Measurements from ENCODE around the gene CERK. TPM values are rescaled to one million over a fixed set of nuclear protein-coding genes. Genes with fewer than 3 reads are reported as not detected.

CERK gene
- total RNA-seq: 37.2 and 49.5 TPM in 2 replicates

GRCh38 chr22:46737976-46738646 lies at the start of gene CERK:
Gene CERK (minus strand): TSS chr22:46738252. CDS start chr22:46738148, 104 bp downstream.

GRCh38 chr22:46762238-46763050 lies 24.4 kb upstream of the CERK start, which contains the start of gene TBC1D22A:
Gene TBC1D22A (plus strand): TSS chr22:46762650. CDS start chr22:46762787, 137 bp downstream.

Other genes with a start within 250 kb of the CERK start
- gene CELSR1, start 200.6 kb downstream of the CERK start, total RNA-seq: 0.43 and 1.4 TPM in 2 replicates
- gene GRAMD4, start 117.9 kb downstream of the CERK start, total RNA-seq: 33.1 and 44.7 TPM in 2 replicates
- gene TBC1D22A, start 24.4 kb upstream of the CERK start, total RNA-seq: 10.9 and 11.7 TPM in 2 replicates

Data from bronchial smooth muscle cell (primary cell).